Skin epidermis (tissue), 12 donors: Measurements from ENCODE around the gene ADAMTSL3.

Experiments
- H3K27ac ChIP-seq, 21 experiments: fragments of 200-600 bp; sonication (generic) in 11 of 21; one replicate each; pipeline ENCODE4 v1.5.0; 2020; ENCODE audit warnings: mild to moderate bottlenecking in 3 of 21, inconsistent platforms in 2 of 21, moderate library complexity in 2 of 21
- H3K4me3 ChIP-seq, 7 experiments: fragments of 200-600 bp; sonication (generic) in 2 of 7; one replicate each; pipeline ENCODE4 v1.5.0; 2020; ENCODE audit warnings: inconsistent platforms in 2 of 7, mild to moderate bottlenecking in 2 of 7, moderate library complexity in 1 of 7

ADAMTSL3 gene

GRCh38 chr15:83854950-83855707 lies 201.2 kb downstream of the ADAMTSL3 start:
- H3K4me3 ChIP-seq, result no peak overlapping the region
- H3K27ac ChIP-seq, result no peak overlapping the region

GRCh38 chr15:83855956-83856355 lies 202.0 kb downstream of the ADAMTSL3 start:
- Histone ChIP-seq H3K27ac (no peak overlapping the region), H3K4me3 (no peak overlapping the region)

- H3K4me3 ChIP-seq, result no peak overlapping the region
- no peak overlapping the region for H3K27ac ChIP-seq
Measured at GRCh38 chr15:83858820-83859505, 205.0 kb downstream of the ADAMTSL3 start.

- no peak overlapping the region for H3K27ac ChIP-seq
- no peak overlapping the region for H3K4me3 ChIP-seq
Measured at GRCh38 chr15:83866692-83867091, 212.8 kb downstream of the ADAMTSL3 start.

- Histone ChIP-seq H3K4me3 (no peak overlapping the region), H3K27ac (no peak overlapping the region)
Measured at GRCh38 chr15:83869341-83869740, 215.4 kb downstream of the ADAMTSL3 start.

GRCh38 chr15:83871808-83872559 lies 218.1 kb downstream of the ADAMTSL3 start:
- no peak overlapping the region for H3K27ac ChIP-seq

GRCh38 chr15:83873966-83874365 lies 220.0 kb downstream of the ADAMTSL3 start:
- Histone ChIP-seq H3K4me3 (no peak overlapping the region), H3K27ac (no peak overlapping the region)

More at GRCh38 chr15:83871808-83872559, 218.1 kb downstream of the ADAMTSL3 start:
- H3K4me3 ChIP-seq, result no peak overlapping the region

GRCh38 chr15:83880529-83880928 lies 226.6 kb downstream of the ADAMTSL3 start:
- Histone ChIP-seq H3K4me3 (no peak overlapping the region), H3K27ac (no peak overlapping the region)

- H3K4me3 ChIP-seq, result no peak overlapping the region
- no peak overlapping the region for H3K27ac ChIP-seq
Measured at GRCh38 chr15:83881156-83881555, 227.2 kb downstream of the ADAMTSL3 start.

- no peak overlapping the region for H3K4me3 ChIP-seq
Measured at GRCh38 chr15:83886321-83886720, 232.4 kb downstream of the ADAMTSL3 start.

GRCh38 chr15:83887404-83887803 lies 233.5 kb downstream of the ADAMTSL3 start:
- Histone ChIP-seq H3K27ac (no peak overlapping the region), H3K4me3 (no peak overlapping the region)

More at GRCh38 chr15:83886321-83886720, 232.4 kb downstream of the ADAMTSL3 start:
- H3K27ac ChIP-seq, result no peak overlapping the region

GRCh38 chr15:83887961-83888360 lies 234.0 kb downstream of the ADAMTSL3 start:
- Histone ChIP-seq H3K27ac (no peak overlapping the region), H3K4me3 (no peak overlapping the region)

- no peak overlapping the region for H3K27ac ChIP-seq
- no peak overlapping the region for H3K4me3 ChIP-seq
Measured at GRCh38 chr15:83889995-83890394, 236.1 kb downstream of the ADAMTSL3 start.

- Histone ChIP-seq H3K27ac (no peak overlapping the region), H3K4me3 (no peak overlapping the region)
Measured at GRCh38 chr15:83890587-83890986, 236.7 kb downstream of the ADAMTSL3 start.

- Histone ChIP-seq H3K4me3 (no peak overlapping the region), H3K27ac (no peak overlapping the region)
Measured at GRCh38 chr15:83892498-83892897, 238.6 kb downstream of the ADAMTSL3 start.

GRCh38 chr15:83893308-83893707 lies 239.4 kb downstream of the ADAMTSL3 start:
- no peak overlapping the region for H3K27ac ChIP-seq
- H3K4me3 ChIP-seq, result no peak overlapping the region

GRCh38 chr15:83897037-83897436 lies 243.1 kb downstream of the ADAMTSL3 start:
- H3K4me3 ChIP-seq, result no peak overlapping the region
- H3K27ac ChIP-seq, result no peak overlapping the region

GRCh38 chr15:83898361-83898760 lies 244.4 kb downstream of the ADAMTSL3 start:
- no peak overlapping the region for H3K27ac ChIP-seq
- no peak overlapping the region for H3K4me3 ChIP-seq

- H3K27ac ChIP-seq, result no peak overlapping the region
- H3K4me3 ChIP-seq, result no peak overlapping the region
Measured at GRCh38 chr15:83899670-83900069, 245.7 kb downstream of the ADAMTSL3 start.
